ENCODE measurements around the gene CRISPLD2. TPM values are rescaled to one million over a fixed set of nuclear protein-coding genes. Genes with fewer than 3 reads are reported as not detected.

CRISPLD2 gene
- total and polyA plus RNA-seq, 8 donors, result 13.8 to 106 (median 24.9) TPM

- H3K9me3 ChIP-seq, result no peaks in the 10 kb centered on the region
- peaks cover 0 to 54% of the 10 kb centered on the region in 2 donors for H3K4me1 ChIP-seq
- H3K27ac ChIP-seq, result peak overlapping the region in 1 of 2 donors; percentile 96
- intact Hi-C loops (cut with DNase I), result no loop called here
- ATAC-seq (peak; percentile 42), DNase-seq (no peak)
- no peaks in the 10 kb centered on the region for H3K27me3 ChIP-seq
- no peak overlapping the region for H3K4me3 ChIP-seq
- TF ChIP-seq CTCF (IDR thresholded peaks at IDR 0.05), result no peak
- no peaks in the 10 kb centered on the region for H3K36me3 ChIP-seq
Observed at GRCh38 chr16:84898447-84898846, 78.7 kb downstream of the CRISPLD2 start.

- intact Hi-C loops (cut with DNase I), result no loop called here
- ATAC-seq, result no peak
- no peaks in the 10 kb centered on the region for H3K9me3 ChIP-seq
Observed at GRCh38 chr16:84899414-84899813, 79.6 kb downstream of the CRISPLD2 start.

GRCh38 chr16:84905965-84906460, 86.2 kb downstream of the CRISPLD2 start:
- ATAC-seq, result no peak
- DNase-seq, result no peak
- Histone ChIP-seq H3K27ac (no peak overlapping the region), H3K9me3 (no peaks in the 10 kb centered on the region), H3K4me1 (peaks cover 0 to 41% of the 10 kb centered on the region in 2 donors), H3K36me3 (no peaks in the 10 kb centered on the region), H3K4me3 (no peak overlapping the region), H3K27me3 (no peaks in the 10 kb centered on the region)
- no peak for TF ChIP-seq CTCF (IDR thresholded peaks at IDR 0.05)
- intact Hi-C loops (cut with DNase I), result no loop called here

More at GRCh38 chr16:84899414-84899813, 79.6 kb downstream of the CRISPLD2 start:
- Histone ChIP-seq H3K27me3 (no peaks in the 10 kb centered on the region), H3K4me3 (no peak overlapping the region), H3K27ac (peak overlapping the region in 1 of 2 donors; percentile 96), H3K4me1 (peaks cover 0 to 45% of the 10 kb centered on the region in 2 donors), H3K36me3 (no peaks in the 10 kb centered on the region)
- DNase-seq, result no peak
- TF ChIP-seq CTCF (IDR thresholded peaks at IDR 0.05), result no peak

- no peak for DNase-seq
- Histone ChIP-seq H3K9me3 (no peaks in the 10 kb centered on the region), H3K4me1 (peaks cover 0 to 52% of the 10 kb centered on the region in 2 donors), H3K36me3 (no peaks in the 10 kb centered on the region), H3K27me3 (no peaks in the 10 kb centered on the region), H3K4me3 (no peak overlapping the region), H3K27ac (peak overlapping the region in 1 of 2 donors; percentile 53)
- no peak for ATAC-seq
- intact Hi-C loops (cut with DNase I), result no loop called here
- TF ChIP-seq CTCF (IDR thresholded peaks at IDR 0.05), result no peak
Observed at GRCh38 chr16:84907051-84907450, 87.3 kb downstream of the CRISPLD2 start.

- intact Hi-C loops (cut with DNase I), result no loop called here
- DNase-seq (peak in 1 of 4 donors; percentile 49), ATAC-seq (peak; percentile 42)
- Histone ChIP-seq H3K27me3 (no peaks in the 10 kb centered on the region), H3K4me3 (no peak overlapping the region), H3K4me1 (peaks cover 0 to 57% of the 10 kb centered on the region in 2 donors), H3K9me3 (no peaks in the 10 kb centered on the region), H3K36me3 (no peaks in the 10 kb centered on the region), H3K27ac (peak overlapping the region in 1 of 2 donors; percentile 53)
- no peak for TF ChIP-seq CTCF (IDR thresholded peaks at IDR 0.05)
Observed at GRCh38 chr16:84907575-84907974, 87.8 kb downstream of the CRISPLD2 start.
